ENCODE results near the gene TECPR2. TPM values are rescaled to one million over a fixed set of nuclear protein-coding genes. Genes with fewer than 3 reads are reported as not detected.

The TECPR2 gene
- total RNA-seq, 4 donors from 2014 or later, result 14.1 to 43.1 (median 23.8) TPM

DNA sequence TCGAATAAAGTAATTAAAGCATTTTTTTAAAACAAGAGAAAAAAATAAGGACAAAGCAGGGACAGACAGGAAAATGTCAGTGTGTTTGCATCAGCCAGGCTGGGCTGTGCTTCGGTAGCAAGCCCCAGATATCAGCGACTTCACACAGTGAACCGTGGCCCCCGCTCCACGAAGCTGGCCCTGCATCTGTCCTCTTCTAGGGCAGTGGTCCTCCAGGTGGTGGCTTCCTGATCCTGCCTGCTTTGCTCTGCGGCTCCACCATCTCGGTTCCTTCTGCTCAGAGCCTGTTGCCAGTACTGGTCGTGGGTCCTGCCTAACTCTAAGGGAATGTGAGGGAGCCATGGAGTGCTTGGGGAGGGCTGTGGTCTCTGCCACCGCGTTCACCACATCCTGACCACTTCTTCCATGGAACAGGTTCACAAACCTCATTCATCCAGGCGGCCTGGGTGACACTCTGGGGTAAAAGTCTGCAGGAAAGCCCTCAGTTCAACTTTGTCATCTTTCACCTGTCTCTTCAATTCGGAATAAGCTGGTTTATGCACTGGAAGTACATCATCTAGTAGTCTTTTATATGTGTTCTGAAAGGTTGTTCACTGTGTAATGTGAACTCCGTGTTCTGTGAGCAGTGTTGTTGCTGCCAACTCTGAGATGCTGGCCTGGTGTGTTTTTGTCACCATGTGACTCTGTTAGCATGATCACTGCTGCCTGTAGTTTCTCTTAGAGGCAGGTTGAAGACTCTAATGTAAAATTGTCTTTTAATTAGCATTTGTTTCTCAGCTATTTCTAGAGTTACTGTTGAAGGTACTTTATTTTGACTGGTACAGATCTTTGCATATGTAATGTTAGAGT, 99.0 kb downstream of the TECPR2 start:
- no peaks in the 10 kb centered on the region for H3K36me3 ChIP-seq
- H3K4me1 ChIP-seq, result no peaks in the 10 kb centered on the region
- no peaks in the 10 kb centered on the region for H3K9me3 ChIP-seq
- H3K27me3 ChIP-seq, result no peaks in the 10 kb centered on the region
- no peak for TF ChIP-seq POLR2A (IDR thresholded peaks at IDR 0.05)
- TF ChIP-seq, protein P1, sequence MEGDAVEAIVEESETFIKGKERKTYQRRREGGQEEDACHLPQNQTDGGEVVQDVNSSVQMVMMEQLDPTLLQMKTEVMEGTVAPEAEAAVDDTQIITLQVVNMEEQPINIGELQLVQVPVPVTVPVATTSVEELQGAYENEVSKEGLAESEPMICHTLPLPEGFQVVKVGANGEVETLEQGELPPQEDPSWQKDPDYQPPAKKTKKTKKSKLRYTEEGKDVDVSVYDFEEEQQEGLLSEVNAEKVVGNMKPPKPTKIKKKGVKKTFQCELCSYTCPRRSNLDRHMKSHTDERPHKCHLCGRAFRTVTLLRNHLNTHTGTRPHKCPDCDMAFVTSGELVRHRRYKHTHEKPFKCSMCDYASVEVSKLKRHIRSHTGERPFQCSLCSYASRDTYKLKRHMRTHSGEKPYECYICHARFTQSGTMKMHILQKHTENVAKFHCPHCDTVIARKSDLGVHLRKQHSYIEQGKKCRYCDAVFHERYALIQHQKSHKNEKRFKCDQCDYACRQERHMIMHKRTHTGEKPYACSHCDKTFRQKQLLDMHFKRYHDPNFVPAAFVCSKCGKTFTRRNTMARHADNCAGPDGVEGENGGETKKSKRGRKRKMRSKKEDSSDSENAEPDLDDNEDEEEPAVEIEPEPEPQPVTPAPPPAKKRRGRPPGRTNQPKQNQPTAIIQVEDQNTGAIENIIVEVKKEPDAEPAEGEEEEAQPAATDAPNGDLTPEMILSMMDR (IDR thresholded peaks at IDR 0.05), result no peak
- DNase-seq, result no peak
- H3K4me3 ChIP-seq, result no peak overlapping the region
- H3K27ac ChIP-seq, result no peak overlapping the region
- intact Hi-C loops (cut with DNase I; ENCODE audit: low total_unique reads), result no loop called here

DNA sequence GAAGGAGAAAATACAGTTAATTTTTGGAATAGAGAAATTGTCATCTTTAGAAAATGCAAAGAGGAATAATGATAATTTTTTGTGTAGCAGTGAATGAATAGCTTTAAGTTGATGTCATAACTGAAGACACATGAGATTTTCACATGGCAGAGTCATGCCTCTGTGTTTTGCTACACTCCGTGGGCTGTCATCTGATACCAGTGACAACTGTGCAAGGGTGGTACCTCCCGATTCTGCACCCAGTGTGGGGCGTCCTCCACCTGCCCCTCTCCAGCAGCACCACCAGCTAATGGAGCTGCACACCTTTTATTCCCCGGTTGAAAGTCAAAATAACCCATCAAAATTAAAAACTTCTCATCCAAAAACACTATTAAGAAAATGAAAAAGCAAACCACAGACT, 99.7 kb downstream of the TECPR2 start:
- no peak for TF ChIP-seq POLR2A (IDR thresholded peaks at IDR 0.05)
- TF ChIP-seq, protein P1 (IDR thresholded peaks at IDR 0.05), result no peak
- no peak overlapping the region for H3K4me3 ChIP-seq
- H3K36me3 ChIP-seq, result no peaks in the 10 kb centered on the region
- H3K27ac ChIP-seq, result no peak overlapping the region
- H3K4me1 ChIP-seq, result no peaks in the 10 kb centered on the region
- no peaks in the 10 kb centered on the region for H3K27me3 ChIP-seq
- DNase-seq, result no peak
- H3K9me3 ChIP-seq, result no peaks in the 10 kb centered on the region
- intact Hi-C loops (cut with DNase I; ENCODE audit: low total_unique reads), result no loop called here

DNA sequence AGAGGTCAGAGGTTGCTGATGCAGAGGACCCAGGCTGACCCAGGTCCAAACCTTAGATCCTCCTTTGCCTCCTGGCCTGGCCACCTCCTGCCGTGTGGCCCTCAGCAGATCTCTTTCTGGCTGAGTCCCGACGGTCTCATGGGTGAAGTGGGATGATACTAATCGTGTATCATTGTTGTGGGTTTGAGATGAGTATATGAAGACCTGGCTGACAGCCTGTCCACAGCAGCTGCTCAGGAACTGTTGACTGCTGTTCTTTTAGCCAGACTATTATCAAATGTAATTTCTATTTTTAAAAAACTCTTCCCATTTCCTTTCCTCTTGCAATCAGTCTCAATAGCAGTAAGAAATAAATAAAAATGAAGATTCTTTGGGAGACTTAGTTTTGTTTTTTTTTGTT, 101.3 kb downstream of the TECPR2 start:
- no peaks in the 10 kb centered on the region for H3K4me1 ChIP-seq
- DNase-seq, result no peak
- no peak for TF ChIP-seq POLR2A (IDR thresholded peaks at IDR 0.05)
- TF ChIP-seq, protein P1 (IDR thresholded peaks at IDR 0.05), result no peak
- H3K4me3 ChIP-seq, result no peak overlapping the region
- no peaks in the 10 kb centered on the region for H3K9me3 ChIP-seq
- intact Hi-C loops (cut with DNase I; ENCODE audit: low total_unique reads), result no loop called here
- no peaks in the 10 kb centered on the region for H3K27me3 ChIP-seq
- no peak overlapping the region for H3K27ac ChIP-seq
- no peaks in the 10 kb centered on the region for H3K36me3 ChIP-seq

DNA sequence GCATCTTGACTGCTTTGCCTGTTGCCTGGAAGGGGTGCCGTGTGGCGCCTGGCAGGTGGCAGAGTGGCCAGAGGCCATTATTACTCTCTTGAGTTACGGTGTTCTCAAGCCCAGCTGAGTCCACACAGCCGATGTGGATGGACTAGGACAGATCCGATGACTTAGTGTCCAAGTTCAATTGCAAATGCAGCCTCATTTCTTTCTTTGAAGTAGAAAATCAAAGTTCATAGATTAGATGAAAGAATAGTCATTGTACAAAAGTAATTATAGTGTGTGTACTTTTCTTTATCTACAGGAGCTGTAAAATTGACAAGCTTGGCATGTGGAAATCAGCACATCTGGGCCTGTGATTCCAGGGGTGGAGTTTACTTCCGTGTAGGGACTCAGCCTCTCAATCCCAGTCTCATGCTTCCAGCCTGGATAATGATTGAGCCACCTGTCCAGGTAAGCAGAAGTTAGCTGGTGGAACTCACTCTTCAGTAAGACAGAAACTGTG, 102.2 kb downstream of the TECPR2 start:
- no peaks in the 10 kb centered on the region for H3K36me3 ChIP-seq
- no peaks in the 10 kb centered on the region for H3K27me3 ChIP-seq
- DNase-seq, result no peak
- no peaks in the 10 kb centered on the region for H3K9me3 ChIP-seq
- H3K27ac ChIP-seq, result no peak overlapping the region
- H3K4me1 ChIP-seq, result no peaks in the 10 kb centered on the region
- intact Hi-C loops (cut with DNase I; ENCODE audit: low total_unique reads), result no loop called here
- H3K4me3 ChIP-seq, result no peak overlapping the region
- TF ChIP-seq POLR2A (IDR thresholded peaks at IDR 0.05), result no peak
- TF ChIP-seq, protein P1 (IDR thresholded peaks at IDR 0.05), result no peak

DNA sequence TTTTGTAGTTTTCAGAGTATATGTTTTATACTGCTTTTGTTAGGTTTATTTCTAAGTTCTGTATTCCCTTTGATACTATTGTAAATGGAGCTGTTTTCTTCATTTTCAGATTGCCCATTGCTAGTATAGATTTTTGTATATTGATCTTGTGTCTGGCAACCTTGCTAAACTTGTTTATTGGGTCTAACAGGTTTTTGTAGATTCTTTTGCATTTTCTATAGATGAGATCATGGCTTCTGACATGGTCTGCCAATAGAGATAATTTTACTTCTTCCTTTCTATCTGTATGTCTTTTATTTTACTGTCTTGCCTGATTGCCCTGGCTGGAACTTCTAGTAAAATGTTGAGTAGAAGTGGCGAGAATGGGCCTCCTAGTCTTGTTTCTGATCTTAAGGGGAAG, 106.5 kb downstream of the TECPR2 start:
- Histone ChIP-seq H3K4me3 (no peak overlapping the region), H3K27me3 (no peaks in the 10 kb centered on the region), H3K27ac (no peak overlapping the region), H3K9me3 (no peaks in the 10 kb centered on the region), H3K4me1 (no peaks in the 10 kb centered on the region), H3K36me3 (no peaks in the 10 kb centered on the region)
- no peak for DNase-seq
- intact Hi-C loops (cut with DNase I; ENCODE audit: low total_unique reads), result no loop called here
- TF ChIP-seq, protein P1 (IDR thresholded peaks at IDR 0.05), result no peak
- no peak for TF ChIP-seq POLR2A (IDR thresholded peaks at IDR 0.05)
